NCI-H526 (cell line): ENCODE data around the gene GMIP.
"Not testable (repeated sequence)": the region's sequence is repeated elsewhere in the genome, so short reads cannot be mapped to it uniquely, and the experiment has no call there.

Source experiments
- DNase-seq, 2 experiments: peaks; one replicate each; lab custom pipeline; 2025; lab: John Stamatoyannopoulos, UW

The GMIP gene

DNA sequence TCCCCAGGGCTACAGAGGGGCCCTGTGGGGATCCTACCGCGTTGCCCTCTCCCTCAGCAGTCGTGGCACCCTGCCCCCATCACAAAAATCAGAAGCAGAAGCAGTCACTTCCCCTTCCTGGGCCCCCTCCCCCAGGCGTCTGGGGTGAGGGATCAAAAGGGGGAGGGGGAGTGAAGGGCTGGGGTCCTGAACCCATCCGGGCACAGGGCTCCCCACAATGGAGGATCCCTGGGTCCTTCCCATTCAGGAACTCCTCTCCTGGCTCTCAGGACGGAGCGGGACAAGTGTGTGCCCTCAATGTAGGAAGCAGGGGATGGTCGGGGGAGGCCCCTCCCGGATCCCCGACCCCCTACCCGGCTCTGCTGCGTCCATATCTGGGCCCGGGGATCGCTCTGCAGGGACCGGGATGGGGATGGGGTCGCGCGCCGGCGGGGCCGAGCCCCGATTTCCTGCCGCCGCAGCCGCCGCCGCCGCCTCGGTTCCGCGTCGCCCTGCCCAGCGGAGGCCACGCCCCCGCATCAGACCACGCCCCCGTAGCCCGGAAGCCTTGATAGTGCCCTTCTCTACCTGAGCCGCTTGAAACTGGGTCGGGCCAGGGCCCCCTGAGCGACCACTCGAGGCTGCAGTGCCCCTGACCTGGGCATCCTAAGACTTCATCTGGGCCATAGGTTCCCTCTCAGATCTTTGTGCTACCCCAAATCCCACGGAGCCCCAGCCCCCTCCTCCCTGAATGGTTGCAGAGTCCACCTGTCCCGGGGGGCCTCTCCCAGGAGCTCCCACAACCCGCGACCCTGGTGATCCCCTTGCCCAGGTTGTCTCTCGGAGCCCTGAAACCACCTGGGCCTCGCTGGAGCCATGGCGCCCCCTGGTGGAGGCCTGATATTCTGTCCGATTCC, at the start of gene GMIP:
Gene GMIP (minus strand): TSS at position 500 of the 896 bp plus-strand sequence. CDS start 128 bp downstream, at position 372.
- peak in 1 of 2 experiments; percentile 74 for DNase-seq

GRCh38 chr19:19691683-19692082, 48.2 kb upstream of the GMIP start:
- no peak for DNase-seq

DNA sequence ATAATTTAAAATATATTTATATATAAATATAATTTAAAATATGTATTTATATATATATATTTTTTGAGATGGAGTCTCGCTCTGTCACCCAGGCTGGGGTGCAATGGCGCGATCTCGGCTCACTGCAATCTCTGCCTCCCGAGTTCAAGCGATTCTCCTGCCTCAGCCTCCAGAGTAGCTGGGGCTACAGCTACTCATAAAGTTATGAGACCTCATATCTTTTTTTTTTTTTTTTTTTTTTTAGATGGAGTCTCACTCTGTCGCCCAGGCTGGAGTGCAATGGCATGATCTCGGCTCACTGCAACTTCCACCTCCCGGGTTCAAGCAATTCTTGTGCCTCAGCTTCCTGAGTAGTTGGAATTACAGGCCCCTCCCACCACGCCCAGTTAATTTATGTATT, 45.6 kb upstream of the GMIP start:
- DNase-seq = not testable (repeated sequence)

- no peak for DNase-seq
These were observed 43.6 kb upstream of the GMIP start for GRCh38 chr19:19687090-19687489.

DNA sequence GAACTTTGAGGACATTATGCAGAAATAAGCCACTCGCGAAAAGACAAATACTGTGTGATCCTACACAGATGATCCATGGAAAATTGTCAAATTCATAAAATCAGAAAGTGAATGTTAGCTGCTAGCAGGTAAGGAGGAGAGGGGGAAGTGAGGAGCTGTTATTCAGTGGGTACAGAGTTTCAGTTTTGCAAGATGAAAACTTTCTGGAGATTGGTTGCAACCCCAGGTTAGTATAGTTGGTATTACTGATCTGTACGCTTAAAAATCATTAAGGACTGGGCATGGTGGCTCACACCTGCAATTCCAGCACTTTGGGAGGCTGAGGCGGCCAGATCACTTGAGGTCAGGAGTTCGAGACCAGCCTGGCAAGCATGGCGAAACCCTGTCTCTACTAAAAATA, 43.1 kb upstream of the GMIP start:
- DNase-seq = no peak

- DNase-seq = not testable (repeated sequence)
These were observed 42.7 kb upstream of the GMIP start for GRCh38 chr19:19686119-19686518.

DNA sequence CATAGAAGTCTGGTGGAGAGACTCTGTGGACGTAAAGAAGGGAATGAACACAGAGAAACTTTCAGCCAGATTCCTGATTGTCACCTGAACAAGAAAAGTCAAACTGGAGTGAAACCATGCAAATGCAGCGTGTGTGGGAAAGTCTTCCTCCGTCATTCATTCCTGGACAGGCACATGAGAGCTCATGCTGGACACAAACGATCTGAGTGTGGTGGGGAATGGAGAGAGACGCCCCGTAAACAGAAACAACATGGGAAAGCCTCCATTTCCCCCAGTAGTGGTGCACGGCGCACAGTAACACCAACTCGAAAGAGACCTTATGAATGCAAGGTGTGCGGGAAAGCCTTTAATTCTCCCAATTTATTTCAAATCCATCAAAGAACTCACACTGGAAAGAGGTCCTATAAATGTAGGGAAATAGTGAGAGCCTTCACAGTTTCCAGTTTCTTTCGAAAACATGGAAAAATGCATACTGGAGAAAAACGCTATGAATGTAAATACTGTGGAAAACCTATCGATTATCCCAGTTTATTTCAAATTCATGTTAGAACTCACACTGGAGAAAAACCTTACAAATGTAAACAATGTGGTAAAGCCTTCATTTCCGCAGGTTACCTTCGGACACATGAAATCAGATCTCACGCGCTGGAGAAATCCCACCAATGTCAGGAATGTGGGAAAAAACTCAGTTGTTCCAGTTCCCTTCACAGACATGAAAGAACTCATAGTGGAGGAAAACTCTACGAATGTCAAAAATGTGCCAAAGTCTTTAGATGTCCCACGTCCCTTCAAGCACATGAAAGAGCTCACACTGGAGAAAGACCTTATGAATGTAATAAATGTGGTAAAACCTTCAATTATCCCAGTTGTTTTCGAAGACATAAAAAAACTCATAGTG, 36.0 kb upstream of the GMIP start:
- DNase-seq = no peak

- DNase-seq = no peak
These were observed 34.1 kb upstream of the GMIP start for GRCh38 chr19:19677579-19677978.

- no peak for DNase-seq
These were observed 30.9 kb upstream of the GMIP start for GRCh38 chr19:19674315-19674714.

GRCh38 chr19:19672816-19673215, 29.4 kb upstream of the GMIP start:
- DNase-seq = no peak

- no peak for DNase-seq
These were observed 26.7 kb upstream of the GMIP start for GRCh38 chr19:19670070-19670551.

DNA sequence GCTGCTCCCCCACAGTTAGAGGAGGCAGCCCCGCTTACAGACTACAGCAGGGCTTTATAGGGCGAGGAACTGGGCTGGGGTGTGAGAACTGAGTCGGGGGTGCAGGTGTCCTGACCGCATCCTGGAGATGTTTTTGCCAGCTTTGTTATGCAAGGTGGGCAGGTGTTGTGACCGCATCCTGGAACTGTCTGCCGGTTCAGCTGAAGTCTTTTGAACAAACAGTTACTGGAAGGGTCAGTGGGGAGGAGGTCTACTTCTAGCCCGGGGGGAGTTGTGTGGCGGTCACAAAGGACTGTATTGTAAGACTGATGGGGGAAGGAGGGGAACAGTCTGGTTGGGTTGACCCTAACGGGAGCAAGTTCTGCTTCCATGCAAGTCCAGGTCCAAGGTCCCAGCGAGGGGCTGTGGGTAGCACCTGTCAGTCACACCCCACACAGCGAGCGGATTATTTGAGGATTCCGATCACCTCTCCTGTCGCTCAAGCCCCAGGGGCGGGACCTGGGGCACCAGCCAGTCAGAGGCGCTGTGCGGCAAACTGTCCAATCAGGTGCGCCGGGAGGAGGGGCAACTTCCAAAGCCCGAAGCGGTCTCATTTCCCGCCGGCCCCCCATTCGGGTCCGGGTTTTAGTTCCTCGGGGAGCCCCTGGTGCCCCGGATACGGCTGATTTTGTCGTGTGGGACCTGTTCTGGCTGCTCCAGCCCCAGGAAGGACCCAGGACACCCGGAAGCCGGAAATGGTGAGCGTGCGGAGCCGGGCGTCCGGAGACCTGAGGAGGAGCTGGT, 25.0 kb upstream of the GMIP start, which contains the start of gene ZNF101:
Gene ZNF101 (plus strand): TSS at position 610 of the 783 bp plus-strand sequence. CDS start 125 bp downstream, at position 735.
- peak; percentile 58 to 93 for DNase-seq

DNA sequence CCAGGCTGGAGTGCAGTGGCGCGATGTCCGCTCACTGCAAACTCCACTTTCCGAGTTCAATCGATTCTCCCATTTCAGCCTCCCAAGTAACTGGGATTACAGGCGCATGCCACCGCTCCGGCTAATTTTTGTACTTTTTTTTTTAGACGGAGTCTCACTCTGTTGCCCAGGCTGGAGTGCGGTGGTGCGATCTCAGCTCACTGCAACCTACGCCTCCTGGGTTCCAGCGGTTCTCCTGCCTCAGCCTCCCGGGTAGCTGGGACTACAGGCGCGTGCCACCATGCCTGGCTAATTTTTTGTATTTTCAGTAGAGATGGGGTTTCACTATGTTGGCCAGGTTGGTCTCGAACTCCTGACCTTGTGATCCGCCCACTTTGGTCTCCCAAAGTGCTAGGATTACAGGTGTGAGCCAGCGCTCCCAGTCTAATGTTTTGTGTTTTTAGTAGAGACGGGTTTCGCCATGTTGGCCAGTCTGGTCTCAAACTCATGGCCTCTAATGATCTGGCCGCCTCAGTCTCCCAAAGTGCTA, 22.0 kb upstream of the GMIP start:
- DNase-seq = not testable (repeated sequence)

DNA sequence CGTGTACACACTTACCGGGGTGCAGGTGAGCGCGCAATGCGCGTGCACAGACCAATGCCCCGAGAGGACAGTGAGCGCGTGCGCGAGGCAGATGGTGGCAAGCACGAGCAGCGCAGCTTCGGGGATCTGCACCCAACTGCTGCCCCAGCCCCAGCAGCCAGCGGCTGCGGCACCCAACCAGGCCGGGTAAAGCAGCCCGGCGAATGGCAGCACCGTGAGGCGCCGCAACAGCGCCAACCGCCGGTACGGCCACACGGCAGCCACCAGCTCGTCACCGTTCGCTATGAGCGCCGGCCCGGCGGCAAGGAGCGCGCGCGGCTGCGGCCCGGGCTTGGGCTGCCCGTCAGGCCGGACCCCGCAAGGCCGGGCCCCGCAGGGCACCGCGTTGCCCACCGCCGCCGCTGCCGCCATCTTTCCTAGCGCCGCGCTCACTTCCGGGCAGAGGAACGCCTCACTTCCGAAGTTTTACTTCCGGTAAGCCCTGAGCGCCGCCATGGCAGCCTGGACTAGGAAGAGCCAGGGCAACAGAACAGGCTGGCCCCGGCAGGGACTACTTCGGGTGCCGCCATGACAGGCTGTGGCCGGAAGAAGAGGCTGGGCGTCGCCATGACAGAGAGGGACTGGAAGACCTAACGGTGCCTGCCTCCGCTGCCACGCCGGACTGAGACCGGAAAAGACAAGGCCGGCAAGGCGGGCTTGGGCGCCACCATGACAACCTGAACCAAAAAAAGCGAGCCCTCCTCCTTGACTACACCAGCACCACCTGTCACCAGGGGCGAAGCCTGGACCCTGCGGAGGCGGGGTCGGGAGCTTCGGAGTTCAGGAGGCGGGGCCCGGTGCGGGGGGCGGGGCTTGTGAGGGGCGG, 20.0 kb upstream of the GMIP start, which contains the start of gene ATP13A1:
Gene ATP13A1 (minus strand): TSS at position 421 of the 865 bp plus-strand sequence. CDS start 10 bp downstream, at position 411.
- DNase-seq = peak; percentile 94 to 96

DNA sequence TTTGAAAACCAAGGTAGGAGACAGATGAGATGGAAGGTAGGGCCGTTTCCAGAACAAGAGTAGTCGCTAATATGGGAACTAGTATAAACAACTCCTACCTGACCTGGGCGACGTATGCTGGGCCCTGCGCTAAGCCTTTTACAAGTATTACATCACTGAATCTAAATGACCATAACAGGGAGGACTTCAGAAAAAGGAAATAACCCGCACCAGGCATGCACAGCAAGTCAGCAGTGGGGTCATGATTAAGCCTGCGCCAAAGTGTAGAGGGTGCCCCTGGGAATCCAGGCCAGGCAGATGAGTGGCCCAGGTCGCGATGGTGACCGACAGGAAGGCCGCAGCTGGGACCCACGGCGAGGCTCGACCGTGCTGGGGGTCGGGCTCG, 19.4 kb upstream of the GMIP start:
- DNase-seq = no peak

GRCh38 chr19:19662344-19662743, 18.9 kb upstream of the GMIP start:
- DNase-seq = no peak

DNA sequence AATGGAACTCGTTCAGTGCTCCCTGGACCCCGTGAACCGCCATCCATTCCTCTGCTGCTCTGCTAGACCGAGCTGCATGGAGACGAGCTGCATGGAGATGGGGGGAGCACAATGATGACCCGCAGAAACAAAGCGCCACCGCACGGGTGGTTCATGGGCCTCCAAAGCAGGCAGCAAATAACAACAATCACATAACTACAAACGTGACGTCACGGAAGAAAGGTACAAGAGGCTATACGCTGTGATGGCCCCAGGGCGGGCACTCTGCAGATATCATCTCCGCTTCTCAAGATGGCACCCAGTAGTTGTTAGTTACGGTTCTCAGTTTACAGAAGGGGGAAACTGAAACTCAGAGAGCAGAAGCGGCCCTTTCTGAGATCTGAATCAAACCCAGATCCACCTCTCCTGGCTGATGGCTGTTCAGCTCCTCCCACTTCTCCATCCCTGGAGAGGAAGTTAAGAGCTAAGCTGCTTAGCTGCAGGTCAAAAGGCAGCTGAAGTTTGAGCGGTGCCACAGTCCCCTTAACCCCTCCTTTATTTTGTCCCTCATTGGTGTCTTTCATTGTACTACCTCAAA, 18.3 kb upstream of the GMIP start:
- no peak for DNase-seq

DNA sequence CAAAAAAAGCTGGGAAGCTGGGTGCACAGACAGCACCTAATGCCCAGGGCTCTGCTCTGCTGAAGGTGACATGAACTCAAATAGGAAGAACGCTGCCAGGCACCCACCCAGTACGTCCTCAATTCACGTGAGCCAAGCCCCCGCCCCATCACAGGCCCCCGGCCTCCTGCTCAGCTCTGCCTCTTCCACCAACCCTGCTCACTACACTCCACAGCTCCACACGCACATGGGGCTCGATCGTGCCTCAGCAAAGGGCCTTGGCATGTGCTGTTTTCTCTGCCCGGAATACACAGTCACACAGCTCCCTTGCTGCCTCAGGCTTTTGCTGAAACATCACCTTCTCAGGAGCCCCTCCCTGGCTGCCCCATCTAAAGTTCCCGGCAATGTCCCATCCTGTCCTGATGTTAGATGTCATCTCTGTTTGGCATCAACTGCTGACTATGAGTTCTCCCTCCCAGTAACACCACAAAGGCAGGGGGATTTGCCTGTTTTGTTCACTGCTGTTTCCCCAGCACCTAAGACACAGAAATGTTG, 17.8 kb upstream of the GMIP start:
- no peak for DNase-seq

- no peak for DNase-seq
These were observed 16.3 kb upstream of the GMIP start for GRCh38 chr19:19659646-19660245.
